Cardiac atrium fibroblast (primary cell): ENCODE results near the gene ARHGEF11. TPM values are rescaled to one million over a fixed set of nuclear protein-coding genes. Genes with fewer than 3 reads are reported as not detected.

Experiments used
- total RNA-seq: library from RNA; depleted of rRNA; stranded (reverse); fragments of >200 nt; gene quantifications from 2 replicates; pipeline ENCODE4 v1.2.3, GENCODE V29; 2015

The ARHGEF11 gene, protein sequence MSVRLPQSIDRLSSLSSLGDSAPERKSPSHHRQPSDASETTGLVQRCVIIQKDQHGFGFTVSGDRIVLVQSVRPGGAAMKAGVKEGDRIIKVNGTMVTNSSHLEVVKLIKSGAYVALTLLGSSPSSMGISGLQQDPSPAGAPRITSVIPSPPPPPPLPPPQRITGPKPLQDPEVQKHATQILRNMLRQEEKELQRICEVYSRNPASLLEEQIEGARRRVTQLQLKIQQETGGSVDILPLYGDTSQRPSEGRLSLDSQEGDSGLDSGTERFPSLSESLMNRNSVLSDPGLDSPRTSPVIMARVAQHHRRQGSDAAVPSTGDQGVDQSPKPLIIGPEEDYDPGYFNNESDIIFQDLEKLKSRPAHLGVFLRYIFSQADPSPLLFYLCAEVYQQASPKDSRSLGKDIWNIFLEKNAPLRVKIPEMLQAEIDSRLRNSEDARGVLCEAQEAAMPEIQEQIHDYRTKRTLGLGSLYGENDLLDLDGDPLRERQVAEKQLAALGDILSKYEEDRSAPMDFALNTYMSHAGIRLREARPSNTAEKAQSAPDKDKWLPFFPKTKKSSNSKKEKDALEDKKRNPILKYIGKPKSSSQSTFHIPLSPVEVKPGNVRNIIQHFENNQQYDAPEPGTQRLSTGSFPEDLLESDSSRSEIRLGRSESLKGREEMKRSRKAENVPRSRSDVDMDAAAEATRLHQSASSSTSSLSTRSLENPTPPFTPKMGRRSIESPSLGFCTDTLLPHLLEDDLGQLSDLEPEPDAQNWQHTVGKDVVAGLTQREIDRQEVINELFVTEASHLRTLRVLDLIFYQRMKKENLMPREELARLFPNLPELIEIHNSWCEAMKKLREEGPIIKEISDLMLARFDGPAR (N-terminal part only)
- 17.7 and 21.2 TPM in 2 replicates for total RNA-seq

DNA sequence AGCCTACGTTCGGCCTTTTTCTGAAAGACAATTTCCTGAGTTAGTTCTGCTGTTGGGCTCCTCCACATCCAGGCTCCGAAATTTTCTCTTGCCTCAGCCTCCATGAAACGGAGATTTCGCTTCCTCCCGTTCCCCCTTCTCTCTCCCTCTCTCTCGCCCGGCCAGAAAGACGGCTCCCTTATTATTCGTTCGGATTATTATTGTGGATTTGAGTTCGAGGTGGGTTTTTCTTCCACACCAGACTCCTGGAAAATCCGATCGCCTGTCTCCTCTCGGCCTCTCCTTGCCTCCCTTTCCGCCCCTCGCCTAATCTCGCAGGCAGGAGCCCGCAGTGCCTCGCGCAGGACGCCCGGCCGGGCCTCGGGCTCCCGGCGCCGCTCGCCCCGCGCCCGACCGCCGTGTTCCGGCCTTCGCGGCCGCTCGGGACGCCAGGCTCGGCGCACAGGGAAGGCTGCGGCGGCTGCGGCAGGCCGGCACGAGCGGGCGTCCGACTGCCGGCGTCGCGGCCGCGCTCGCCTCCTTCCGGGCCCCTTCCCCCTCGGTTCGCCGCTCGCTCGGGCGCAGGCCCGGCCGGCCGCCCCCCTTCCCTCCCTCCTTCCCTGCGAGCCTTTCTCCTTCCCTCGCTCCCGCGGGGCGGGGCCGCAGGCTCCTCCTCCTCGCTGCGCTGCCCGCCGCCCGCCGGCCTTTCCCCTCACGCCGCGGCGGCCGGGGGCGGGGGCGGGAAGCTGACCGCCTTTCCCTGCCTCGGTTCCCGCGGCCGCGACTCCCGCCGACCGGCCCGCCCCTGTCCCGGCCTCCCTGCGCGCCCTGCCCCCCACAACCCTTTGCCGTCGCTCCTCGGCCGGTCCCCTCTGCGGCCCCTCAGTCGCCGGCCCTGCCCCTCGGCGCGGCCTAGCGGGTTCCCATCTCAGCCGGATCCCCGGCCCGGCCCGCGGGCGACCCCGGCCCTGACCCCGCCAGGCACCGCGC is at the start of gene ARHGEF11:
Gene ARHGEF11, minus strand, starts transcription at position 493 of the 969 bp plus-strand sequence. CDS start 1,412 bp downstream, outside the sequence.

DNA sequence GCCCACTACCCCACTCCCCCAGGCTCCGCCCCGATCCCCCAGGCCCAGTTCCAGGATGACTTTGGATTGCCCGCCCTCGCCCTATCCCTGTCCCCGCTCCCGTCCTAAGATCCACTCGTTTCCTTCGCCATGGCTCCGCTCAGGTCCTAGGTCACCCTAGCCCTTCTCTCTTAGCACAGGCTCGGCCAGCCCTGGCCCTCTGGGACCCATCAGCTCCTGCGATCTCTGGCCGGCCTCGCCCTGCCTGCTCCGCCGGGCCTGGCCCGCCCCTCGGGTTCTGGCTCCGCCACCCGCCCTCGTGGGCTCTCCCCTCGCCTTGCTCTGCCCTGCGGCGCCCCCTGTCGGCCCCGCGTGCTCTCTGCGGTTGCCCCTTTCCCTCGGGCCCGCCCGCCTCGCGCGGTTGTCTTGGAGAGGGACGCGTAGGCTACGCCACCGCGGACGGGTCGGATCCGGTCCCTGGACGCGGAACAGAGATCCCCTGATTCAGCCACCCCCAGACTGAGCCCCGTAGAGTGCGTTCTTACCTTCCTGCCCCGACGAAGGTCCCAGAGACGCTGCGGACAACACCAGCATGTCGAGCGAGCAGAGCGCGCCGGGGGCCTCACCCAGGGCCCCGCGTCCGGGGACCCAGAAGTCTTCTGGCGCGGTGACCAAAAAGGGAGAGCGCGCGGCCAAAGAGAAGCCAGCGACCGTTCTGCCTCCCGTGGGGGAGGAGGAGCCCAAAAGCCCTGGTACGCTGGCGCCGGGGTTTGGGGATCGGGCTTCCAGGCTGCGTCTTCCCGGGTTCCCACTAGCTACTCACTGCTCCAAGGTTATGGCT is 125.1 kb downstream of the ARHGEF11 start, which contains the start of gene LRRC71:
Gene LRRC71, plus strand, starts transcription at position 400 of the 820 bp plus-strand sequence. Its CDS starts 172 bp downstream, at position 572.

DNA sequence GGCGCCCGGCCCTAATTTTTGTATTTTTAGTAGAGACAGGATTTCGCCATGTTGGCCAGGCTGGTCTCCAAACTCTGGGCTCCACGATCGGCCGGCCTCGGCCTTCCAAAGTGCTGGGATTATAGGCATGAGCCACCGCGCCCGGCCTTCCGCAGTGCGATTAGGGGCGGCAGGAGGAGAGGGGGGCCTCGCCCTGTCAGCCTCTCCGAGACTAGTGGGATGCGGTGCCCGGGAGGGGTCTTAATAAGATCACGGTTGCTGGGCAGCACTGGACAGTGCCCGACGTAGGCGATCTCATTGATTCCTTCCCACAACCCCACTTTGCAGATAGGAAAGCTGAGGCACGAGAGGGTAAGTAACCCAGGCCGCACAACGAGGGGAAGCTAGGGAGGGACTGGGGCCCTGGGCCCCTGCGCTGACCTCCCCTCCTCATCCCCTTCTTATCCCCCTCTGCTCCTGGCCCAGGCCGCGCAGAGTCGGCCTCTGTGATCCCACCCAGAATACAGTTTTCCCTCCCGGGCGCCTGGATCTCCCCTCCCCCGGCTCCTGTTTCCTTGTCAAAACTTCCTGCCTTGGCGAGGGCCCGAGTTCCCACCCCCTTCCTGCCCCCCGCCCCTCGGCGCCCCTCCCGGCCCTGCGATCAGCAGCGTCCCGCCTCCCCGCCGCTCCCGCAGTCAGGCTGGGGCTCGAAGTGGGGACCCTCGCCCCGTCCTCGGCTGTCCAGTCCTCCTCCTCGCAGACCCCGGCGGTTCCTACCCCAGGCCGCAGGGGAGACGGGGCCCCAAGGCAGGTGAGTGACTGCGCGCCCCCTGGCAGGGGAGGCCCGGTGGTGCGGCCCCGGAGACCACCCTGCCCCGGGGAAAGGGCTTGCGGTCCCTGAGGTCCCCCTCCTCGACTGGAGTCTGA is 152.2 kb downstream of the ARHGEF11 start, which contains the start of gene PEAR1:
Gene PEAR1, plus strand, starts transcription at position 671 of the 906 bp plus-strand sequence. CDS start 10,209 bp downstream, outside the sequence.

Other genes with a start within 250 kb of the ARHGEF11 start
- gene SH2D2A, start 228.9 kb downstream of the ARHGEF11 start, total RNA-seq: 0.18 TPM in 1 of 2 replicates, not detected in the other
- not detected in 2 replicates for gene INSRR, start 186.6 kb downstream of the ARHGEF11 start, total RNA-seq
- gene NTRK1, start 184.9 kb downstream of the ARHGEF11 start, total RNA-seq: 0.16 TPM in 1 of 2 replicates, not detected in the other
- 16.7 and 19.3 TPM in 2 replicates for gene PEAR1, start 152.0 kb downstream of the ARHGEF11 start, total RNA-seq
- not detected in 2 replicates for gene LRRC71, start 125.1 kb downstream of the ARHGEF11 start, total RNA-seq
- gene ETV3L, start 54.1 kb upstream of the ARHGEF11 start, total RNA-seq: not detected in 2 replicates
- 8.4 and 8.5 TPM in 2 replicates for gene ETV3, start 92.7 kb upstream of the ARHGEF11 start, total RNA-seq